T-helper 1 cell treated with Interleukin-12 subunit alpha and Interleukin-12 subunit beta and Interleukin-4 antibody, amounts not matched to agents 30 ng/mL and 1 ng/mL, for 36 hours (primary cell): ENCODE data around the gene MRGPRX2. TPM values are rescaled to one million over a fixed set of nuclear protein-coding genes. Genes with fewer than 3 reads are reported as not detected.

Source experiments
- intact Hi-C: fragments of 100-400 bp; cut with micrococcal nuclease; formaldehyde crosslinking; loops from one replicate; pipeline ENCODE4 v1.15.1; 2024
- total RNA-seq: library from RNA; stranded (reverse); gene quantifications from 2 replicates; pipeline ENCODE4 v1.2.3, GENCODE V29; 2022

MRGPRX2 gene
- total RNA-seq = 0.17 TPM in 2 replicates

DNA sequence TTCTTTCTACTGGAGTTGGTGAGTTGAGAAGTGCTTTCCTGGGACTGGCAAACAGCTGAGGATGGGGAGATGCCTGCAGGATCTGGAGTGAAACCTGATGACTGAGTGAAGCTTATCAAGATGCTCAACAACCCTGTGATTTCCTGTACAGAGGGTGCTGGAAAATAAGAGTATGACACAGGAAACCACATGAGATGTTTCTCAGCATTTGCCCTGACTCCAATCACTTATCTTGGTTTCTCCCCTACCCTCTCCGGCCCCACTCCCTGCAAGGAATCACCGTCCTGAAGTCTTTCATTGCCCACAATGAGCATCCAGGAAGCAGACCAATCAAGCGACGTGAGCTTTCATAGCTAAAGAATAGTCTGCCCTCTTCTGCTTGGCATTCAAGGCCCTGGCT is at the start of gene MRGPRX2:
MRGPRX2 (minus strand) TSS at position 89 of the 400 bp plus-strand sequence. CDS start 4,315 bp downstream, outside the sequence.
- intact Hi-C loops = loop anchor here (2.0 kb wide), 1 partner anchor 28 kb away; no protein-coding TSS in a partner anchor

GRCh38 chr11:19110295-19110694 is 49.8 kb upstream of the MRGPRX2 start:
- intact Hi-C loops = no loop called here

- intact Hi-C loops = no loop called here
Measured at GRCh38 chr11:19107125-19107524, 46.6 kb upstream of the MRGPRX2 start.

DNA sequence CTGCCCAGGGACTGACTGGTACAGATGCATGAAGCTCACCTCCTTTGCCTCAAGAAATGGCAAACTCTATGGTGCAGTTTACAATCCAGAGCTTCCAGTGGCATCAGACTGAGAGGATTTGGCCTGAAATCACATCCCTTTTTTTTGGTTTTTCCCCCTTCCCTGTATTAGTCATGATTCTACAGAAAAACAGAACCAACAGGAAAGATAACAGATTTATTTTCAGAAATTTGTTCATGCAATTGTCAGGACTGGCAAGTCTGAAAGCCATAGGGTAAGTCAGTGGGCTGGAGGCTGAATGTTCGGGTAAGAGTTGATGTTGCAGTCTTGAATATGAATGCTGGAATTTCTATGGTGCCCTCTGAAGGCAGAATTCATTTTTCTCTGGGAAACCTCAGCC is 44.5 kb upstream of the MRGPRX2 start:
- intact Hi-C loops = no loop called here

DNA sequence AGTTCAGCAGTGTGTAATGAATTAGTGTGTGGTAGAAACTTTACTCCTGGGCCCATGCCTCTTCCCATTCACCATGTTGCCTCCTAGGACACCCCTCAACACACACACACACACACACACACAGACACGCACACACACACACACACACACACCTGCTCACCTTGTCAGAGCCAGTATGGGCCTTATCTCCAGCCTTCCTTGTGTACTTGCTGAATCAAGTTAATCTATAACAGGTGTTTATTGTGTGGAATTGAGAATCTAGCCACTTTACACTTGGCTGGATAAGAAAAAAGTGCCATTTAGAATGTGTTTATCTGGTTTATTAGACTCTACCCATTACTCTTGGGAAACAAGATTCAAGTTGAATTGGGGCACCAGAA is 42.0 kb upstream of the MRGPRX2 start:
- intact Hi-C loops = no loop called here

DNA sequence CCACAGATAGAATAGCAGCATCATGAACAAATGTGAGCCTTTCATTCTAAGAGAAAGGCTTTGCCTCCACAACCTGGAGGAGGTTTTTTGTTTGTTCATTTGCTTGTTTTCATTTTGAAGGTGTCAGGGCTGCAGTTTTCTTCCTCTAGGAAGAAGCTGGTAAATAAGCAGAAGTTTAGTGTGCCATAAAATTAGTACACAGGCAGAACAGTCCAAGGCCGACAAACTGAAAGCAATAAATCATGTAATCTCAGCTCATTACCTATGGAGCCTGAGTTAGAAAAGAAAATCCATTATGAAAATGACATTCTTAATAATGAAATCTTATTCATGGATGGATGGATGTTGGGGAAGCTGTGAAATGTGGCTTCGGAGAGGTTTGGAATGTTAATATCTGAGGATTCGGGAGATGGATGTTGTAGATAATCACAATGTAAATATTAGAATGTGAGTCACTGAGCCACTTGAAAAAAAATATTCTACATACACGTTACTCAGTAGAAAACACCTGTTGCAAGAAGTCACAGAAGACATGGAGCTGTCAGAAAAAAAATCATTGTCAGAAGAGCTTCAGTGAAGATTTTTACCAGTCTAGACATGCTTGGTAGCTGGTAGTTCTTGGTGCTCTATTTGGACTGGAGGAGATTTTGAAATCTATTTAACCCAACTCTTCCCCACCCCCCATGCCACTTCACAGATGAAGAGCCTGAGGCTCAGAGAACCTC is 41.4 kb upstream of the MRGPRX2 start:
- intact Hi-C loops = no loop called here

DNA sequence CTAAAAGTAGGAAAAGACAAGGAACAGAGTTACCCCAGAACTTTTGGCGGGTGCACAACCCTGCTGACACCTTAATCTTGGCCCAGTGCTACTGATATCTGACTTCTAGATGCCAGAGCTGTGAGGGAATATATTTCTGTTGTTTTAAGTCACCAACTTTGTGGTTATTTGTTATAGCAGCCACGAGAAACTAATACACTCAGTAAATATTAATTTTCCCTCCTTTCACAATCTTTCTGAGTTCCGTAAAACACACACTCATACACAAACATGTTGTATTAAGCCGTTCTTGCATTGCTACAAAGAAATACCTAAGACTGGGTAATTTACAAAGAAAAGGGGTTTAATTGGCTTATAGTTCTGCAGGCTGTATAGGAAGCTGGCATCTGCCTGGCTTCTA is 40.4 kb upstream of the MRGPRX2 start:
- intact Hi-C loops = no loop called here

GRCh38 chr11:19099093-19099492 is 38.6 kb upstream of the MRGPRX2 start:
- intact Hi-C loops = no loop called here

- intact Hi-C loops = no loop called here
Measured at GRCh38 chr11:19094859-19095258, 34.3 kb upstream of the MRGPRX2 start.

- intact Hi-C loops = no loop called here
Measured at GRCh38 chr11:19093976-19094375, 33.5 kb upstream of the MRGPRX2 start.

GRCh38 chr11:19092850-19093249 is 32.3 kb upstream of the MRGPRX2 start:
- intact Hi-C loops = no loop called here

- intact Hi-C loops = no loop called here
Measured at GRCh38 chr11:19092342-19092741, 31.8 kb upstream of the MRGPRX2 start.

- intact Hi-C loops = no loop called here
Measured at GRCh38 chr11:19091366-19091765, 30.8 kb upstream of the MRGPRX2 start.

DNA sequence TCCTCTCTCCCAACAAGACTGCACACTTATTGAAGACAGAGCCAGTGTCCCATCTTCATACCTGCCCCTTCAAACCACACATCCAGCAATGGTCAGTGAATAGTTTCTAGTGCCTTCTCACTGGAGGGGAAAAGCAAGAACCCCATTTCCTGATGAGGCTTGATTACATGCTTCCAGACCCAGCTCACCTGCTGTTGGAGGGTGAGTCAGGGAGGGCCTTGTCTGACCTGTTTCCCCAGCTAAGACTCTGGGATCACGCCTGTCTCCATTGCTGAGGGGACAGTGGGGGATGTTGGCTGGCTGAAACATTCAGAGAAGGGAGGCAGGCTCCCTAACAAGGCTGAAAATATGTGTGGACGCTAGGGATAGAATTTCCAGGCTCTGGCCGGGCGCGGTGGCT is 28.9 kb upstream of the MRGPRX2 start:
- intact Hi-C loops = no loop called here

GRCh38 chr11:19088791-19089190 is 28.3 kb upstream of the MRGPRX2 start:
- intact Hi-C loops = no loop called here

DNA sequence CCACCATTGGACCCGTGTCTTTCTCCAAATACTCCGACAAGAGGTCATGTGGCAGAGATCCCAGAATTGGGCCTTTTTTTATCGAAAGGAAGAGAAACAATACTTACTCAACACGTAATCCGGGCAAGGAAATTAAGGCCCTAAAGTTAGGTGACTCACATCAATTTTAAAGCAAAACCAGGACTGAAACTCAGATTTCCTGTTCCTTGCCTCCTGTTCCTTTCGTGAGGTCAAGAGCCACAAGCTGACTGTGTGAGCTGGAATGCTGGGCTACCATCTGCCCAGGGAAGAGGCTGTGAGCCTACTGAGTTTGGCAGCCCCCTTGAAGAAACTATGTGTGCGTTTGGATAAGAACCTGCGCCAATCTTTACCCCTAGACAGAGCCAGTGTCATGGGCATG is 27.1 kb upstream of the MRGPRX2 start:
- intact Hi-C loops = no loop called here

- intact Hi-C loops = no loop called here
Measured at GRCh38 chr11:19084661-19085315, 24.3 kb upstream of the MRGPRX2 start.

DNA sequence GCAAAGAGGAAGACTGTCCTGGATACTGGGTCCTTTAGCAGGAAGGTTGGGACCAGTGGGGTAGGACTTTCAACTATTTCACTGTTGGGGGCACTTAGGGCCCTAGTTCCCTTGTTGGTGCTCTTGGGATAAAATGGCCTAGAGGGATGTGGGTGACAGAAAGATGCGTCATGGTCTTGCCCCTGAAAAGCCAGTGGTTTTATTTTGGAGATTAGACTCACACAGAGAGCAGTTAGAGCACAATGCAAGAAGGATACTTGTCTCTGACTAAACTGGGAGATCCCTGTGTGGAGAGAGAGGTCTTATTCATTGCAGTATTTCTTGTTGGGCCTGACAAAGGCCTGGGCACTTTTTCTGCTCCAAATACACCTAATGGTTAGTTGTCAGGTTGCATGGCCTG is 22.6 kb upstream of the MRGPRX2 start:
- intact Hi-C loops = no loop called here

- intact Hi-C loops = no loop called here
Measured at GRCh38 chr11:19080579-19080993, 20.1 kb upstream of the MRGPRX2 start.

- intact Hi-C loops = loop anchor here (5.0 to 10.0 kb wide), 2 partner anchors 82 to 825 kb away; no protein-coding TSS in a partner anchor
Measured at GRCh38 chr11:19079643-19080440, 19.3 kb upstream of the MRGPRX2 start.

- intact Hi-C loops = loop anchor here (1.0 to 10.0 kb wide), 3 partner anchors 39 to 827 kb away; partner anchors contain the start of gene ZDHHC13
Measured at GRCh38 chr11:19077965-19078364, 17.4 kb upstream of the MRGPRX2 start.
